Mammary epithelial cell (primary cell): ENCODE data around the gene SCAI.

Source experiments
- CTCF ChIP-seq, 2 donors: IDR thresholded peaks in 1 of 2; conservative IDR thresholded peaks in 1 of 2; 2 replicates each; pipeline ENCODE4 v1.5.1; 2011 to 2012; ENCODE audit warnings: inconsistent platforms in 2 of 2, low read length in 2 of 2, mild to moderate bottlenecking in 2 of 2, control low read depth in 1 of 2, low read depth in 1 of 2; ENCODE audit not compliant: insufficient read depth in 1 of 2; ENCODE audit errors: extremely low read depth in 1 of 2
- EZH2 ChIP-seq: IDR thresholded peaks from 2 replicates; pipeline ENCODE4 v1.6.1; 2012; ENCODE audit warnings: low read length, inconsistent platforms, borderline replicate concordance

- no peak for TF ChIP-seq CTCF (conservative IDR thresholded peaks at IDR 0.05 in 1 of 2, IDR thresholded peaks at IDR 0.05 in 1 of 2; ENCODE audit: extremely low read depth in 1 of 2, insufficient read depth in 1 of 2, low read depth in 1 of 2, low read length in 2 of 2)
- no peak for TF ChIP-seq EZH2
Measured at GRCh38 chr9:124973807-124974206, 169.5 kb downstream of the SCAI start.
